GM10847 (cell line): Measurements from ENCODE around the gene IFNL3.

ENCODE experiments used
- POLR2A ChIP-seq: IDR thresholded peaks from 2 replicates; pipeline ENCODE4 v1.6.1; 2011; ENCODE audit not compliant: insufficient read length; ENCODE audit errors: extremely low read depth

Gene IFNL3

DNA sequence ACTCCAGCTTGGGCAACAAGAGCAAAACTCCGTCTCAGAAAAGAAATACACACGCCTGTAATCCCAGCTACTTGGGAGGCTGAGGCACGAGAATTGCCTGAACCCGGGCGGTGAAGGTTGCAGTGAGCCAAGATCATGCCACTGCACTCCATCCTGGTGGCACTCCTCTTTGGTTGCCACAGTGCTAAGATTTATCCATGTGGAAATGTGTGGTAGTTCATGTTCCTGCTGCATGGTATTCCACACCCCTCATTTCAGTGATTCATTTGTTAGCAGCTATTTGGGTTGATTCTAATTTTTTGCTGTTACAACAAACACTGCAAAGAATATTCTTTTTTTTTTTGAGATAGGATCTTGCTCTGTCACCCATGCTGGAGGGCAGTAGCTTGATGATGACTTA is 12.1 kb downstream of the IFNL3 start:
- TF ChIP-seq POLR2A, result no peak

- no peak for TF ChIP-seq POLR2A
These were observed 14.6 kb downstream of the IFNL3 start for GRCh38 chr19:39230096-39230764.

DNA sequence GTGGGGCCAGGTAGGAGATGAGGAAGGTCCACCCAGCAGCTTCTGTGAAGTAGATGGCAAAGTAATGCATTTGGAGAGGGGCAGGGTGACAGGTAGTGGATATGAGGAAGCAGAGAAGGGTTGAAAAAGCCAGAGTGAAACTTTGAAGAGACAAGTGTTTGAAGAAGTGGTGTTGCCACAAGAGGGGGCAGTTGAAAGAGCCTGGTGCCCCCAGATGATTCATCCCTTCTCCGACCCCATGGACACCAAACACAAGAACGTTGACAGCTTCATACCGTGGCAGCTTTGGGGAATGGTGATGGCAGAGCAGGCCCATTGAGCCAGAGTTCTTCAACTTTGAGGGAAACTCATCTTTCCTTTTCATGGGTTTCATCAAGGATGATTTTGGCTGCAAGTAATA is 19.9 kb downstream of the IFNL3 start:
- TF ChIP-seq POLR2A, result no peak

DNA sequence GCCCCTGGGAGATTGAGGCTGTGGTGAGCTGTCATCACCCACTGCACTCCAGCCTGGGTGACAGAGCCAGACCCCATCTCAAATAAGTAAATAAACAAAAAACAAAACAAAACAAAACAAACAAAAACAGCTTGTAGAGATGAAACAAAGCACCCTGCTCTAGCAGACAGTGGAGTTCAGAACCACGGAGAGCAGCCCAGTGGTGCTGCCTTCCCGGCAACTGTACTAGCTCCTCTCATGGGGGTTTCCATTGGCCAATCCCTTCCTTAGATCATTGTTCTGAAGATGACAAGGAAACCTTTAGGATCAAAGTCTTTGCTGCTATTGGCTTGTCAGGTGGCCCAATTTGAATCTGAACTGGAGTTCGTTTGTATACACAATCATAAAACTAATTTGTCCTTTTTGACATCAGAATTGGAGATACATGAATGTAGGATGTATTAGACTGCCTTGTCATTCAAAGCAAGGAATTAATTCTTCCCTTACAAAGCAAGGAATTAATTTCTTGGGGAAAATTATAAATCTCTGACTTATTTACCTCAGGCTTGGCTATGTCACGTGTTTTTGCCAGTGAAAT is 21.0 kb downstream of the IFNL3 start:
- TF ChIP-seq POLR2A, result no peak

DNA sequence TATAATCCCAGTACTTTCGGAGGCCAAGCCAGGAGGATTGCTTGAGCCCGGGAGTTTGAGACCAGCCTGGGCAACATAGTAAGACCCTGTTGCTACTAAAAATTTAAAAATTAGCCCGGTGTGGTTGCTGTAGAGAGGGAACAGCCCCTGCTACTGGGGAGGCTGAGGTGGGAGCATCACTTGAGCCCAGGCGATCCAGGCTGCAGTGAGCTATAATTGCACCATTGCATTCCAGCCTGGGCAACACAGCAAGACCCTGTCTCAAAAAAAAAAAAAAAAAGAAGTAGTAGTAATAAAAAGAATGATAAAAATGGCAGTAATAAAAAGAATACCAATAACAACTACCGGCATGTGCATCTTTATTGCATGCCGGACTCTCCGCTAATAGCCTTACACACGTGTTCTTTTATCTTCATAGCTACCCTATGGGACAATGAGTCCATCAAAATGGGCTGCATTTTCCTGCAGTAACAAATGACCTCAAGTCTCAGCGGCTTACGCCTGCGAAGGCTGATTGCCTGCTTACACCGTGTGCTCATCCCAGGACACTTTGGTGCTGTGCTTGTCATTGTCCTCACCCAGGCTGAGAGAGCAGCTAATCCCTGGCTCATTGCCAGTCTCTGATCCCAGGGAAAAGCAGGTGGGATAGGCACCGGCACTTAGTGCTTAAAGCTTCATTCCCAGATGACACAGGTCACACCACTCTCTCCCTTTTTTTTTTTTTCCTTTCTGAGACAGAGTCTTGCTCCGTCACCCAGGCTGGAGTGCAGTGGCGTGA is 26.4 kb downstream of the IFNL3 start:
- TF ChIP-seq POLR2A, result no peak

GRCh38 chr19:39217094-39217493 is 27.7 kb downstream of the IFNL3 start:
- TF ChIP-seq POLR2A, result no peak

GRCh38 chr19:39212375-39212742 is 32.4 kb downstream of the IFNL3 start:
- no peak for TF ChIP-seq POLR2A

- no peak for TF ChIP-seq POLR2A
These were observed 33.0 kb downstream of the IFNL3 start for GRCh38 chr19:39211731-39212374.

- TF ChIP-seq POLR2A, result no peak
These were observed 35.6 kb downstream of the IFNL3 start for GRCh38 chr19:39209196-39209595.

DNA sequence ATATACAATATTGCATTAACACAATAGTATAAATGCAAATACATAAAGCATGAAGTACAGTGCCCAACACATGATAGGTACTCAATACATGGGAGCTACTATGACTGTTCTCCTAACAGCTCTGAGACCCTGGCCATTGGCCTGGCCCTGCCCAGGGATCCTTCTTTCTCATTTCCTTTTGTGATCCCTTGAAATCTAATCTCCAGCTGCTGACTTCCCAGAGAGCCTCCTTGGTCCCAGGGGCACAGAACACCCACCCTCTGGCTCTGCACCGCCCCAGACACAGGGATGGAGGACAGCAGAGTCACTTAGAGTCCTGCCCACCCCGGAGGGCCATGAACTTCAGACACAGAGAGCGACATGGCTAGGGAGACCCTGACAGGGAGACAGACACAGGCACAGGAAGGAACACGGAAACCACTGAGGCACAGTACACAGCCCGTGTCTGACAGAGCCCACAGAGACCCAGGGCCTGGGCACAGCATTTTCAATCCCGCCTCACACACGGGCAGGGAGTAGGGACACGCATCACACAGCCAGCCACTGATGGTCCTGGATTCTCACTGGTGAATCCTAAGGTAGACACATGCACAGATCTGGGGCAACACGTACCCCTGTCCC is 36.5 kb downstream of the IFNL3 start:
- no peak for TF ChIP-seq POLR2A

GRCh38 chr19:39207293-39207836 is 37.4 kb downstream of the IFNL3 start:
- no peak for TF ChIP-seq POLR2A

DNA sequence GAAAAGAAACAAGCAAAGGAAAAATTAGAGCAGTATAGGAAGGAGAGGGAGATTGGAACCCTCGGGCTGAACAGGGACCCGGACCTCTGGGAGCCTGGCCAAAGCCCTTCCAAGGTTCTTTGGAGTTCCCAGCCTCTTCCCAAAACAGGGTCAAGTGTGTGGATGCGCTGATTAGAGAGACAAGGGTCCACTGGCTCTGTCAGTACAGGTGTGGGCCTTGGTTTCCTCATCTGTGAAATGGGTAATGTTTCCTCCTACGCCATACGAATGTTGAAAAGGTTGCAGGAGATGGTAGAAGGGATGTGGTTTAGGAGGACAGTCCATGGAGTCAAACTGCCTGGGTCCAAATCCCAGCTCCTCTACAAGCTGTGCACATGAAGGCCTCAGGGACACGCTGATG is 38.7 kb downstream of the IFNL3 start:
- no peak for TF ChIP-seq POLR2A

GRCh38 chr19:39205449-39205764 is 39.4 kb downstream of the IFNL3 start:
- TF ChIP-seq POLR2A, result no peak

DNA sequence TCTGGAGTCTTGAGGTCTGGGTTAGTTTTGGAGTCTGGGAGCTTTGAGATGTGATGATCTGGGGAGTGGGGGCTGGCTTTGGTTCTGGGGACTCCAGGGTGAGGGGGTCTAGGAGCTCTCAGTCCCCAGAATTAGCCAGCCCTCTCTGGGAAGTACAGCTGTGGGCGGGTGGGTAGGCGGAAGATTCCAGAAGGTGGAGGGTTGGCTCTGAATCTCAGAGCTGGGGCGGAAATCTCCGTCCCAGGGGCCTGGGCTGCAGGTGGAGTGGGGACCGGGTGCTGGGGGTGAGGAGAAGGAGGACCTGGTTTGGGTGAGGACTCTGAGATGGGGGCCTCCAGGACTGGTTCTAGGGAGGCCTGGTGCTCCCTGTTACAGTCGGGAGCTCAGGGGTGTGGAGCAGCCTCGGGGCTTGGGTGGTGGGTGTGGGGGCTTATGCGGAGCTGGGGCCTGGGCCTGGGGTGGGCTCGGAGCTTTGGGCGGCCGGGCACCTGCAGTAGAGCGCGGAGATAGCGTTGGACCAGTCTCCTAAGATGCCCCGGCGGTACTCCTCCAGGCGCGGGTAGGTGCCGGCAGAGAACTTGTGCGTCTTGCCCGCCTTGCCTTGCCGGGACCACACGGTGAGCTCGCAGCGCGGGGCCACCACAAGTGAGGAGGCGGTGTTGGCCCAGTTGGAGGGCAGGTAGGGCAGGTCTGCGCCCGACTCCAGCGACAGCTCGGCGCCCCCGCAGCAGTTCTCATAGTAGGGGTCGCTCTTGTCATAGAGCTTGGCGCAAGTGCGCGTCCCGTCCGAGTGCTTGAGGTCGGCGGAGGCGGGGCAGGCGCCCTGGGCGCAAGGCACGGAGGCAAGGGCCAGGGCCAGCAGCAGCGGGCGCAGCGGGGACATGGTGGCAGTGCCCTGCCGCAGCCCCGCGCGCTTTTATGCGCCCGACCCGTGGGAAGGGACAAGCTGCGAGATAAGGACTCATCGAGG is 41.1 kb downstream of the IFNL3 start, which contains the start of gene SYCN:
TSS of gene SYCN (minus strand) at position 892 of the 970 bp plus-strand sequence. CDS start at position 883, 9 bp downstream.
- no peak for TF ChIP-seq POLR2A
